ENCODE results near the gene RARB. TPM values are rescaled to one million over a fixed set of nuclear protein-coding genes. Genes with fewer than 3 reads are reported as not detected.

Gene RARB
- total and polyA plus RNA-seq, 9 of the 15 experiments (the other 6 are each of a cell fraction or from before 2014, with no cell fraction given) = 0.15 to 1.3 (median 0.27) TPM

DNA sequence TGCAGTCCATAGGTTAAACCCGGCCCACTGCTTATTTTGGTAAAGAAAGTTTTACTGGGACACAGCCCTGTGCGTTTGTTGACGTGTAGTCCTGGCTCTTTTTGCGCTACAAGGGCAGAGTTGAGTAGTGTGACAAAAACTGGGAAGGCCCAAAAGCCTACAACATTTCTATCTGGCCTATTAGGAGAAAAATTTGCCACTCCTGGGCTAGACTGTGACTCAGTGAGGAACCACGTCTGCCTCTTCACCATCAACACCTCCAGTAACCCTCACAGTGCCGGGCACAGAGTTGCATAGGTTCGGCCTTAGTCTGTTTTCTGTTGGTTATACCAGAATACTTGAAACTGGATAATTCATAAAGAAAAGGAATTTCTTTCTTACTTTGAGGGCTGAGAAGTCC, 126.3 kb downstream of the RARB start:
- intact Hi-C loops (cut with micrococcal nuclease) = no loop called here
- no peak overlapping the region for H2AFZ ChIP-seq (ENCODE audit: low read depth, low read length)
- BruUV-seq (replicated peaks) = no TSS peak
- FAIRE-seq = no peak
- no peak overlapping the region for H3K9ac ChIP-seq (ENCODE audit: insufficient read depth in 1 of 2, low read depth in 2 of 2, low read length in 2 of 2)
- H3K27me3 ChIP-seq (ENCODE audit: control insufficient read depth in 2 of 2, insufficient read depth in 2 of 2, low read length in 2 of 2) = no peaks in the 10 kb centered on the region; a peak in 1 of 5 replicates
- H3K27ac ChIP-seq (ENCODE audit: extremely low read depth, low read depth, low read length) = no peak overlapping the region
- in situ Hi-C loops (cut with MboI) = no loop called here
- H3K9me3 ChIP-seq (replicated peaks; ENCODE audit: control insufficient read depth, insufficient read depth, low read depth, low read length) = no peaks in the 10 kb centered on the region
- CTCF ChIA-PET (ENCODE audit: low intra/inter-chr PET ratio) = no interaction called here
- WGBS (ENCODE audit: insufficient coverage, low coverage, missing lambda C conversion rate) = under 1% methylated on average over 7 of the region's 7 CpGs
- no peaks in the 10 kb centered on the region for H3K79me2 ChIP-seq (ENCODE audit: control insufficient read depth, insufficient read depth, low read length)
- H3K36me3 ChIP-seq (ENCODE audit: control insufficient read depth, insufficient read depth, low read length) = no peaks in the 10 kb centered on the region
- no peaks in the 10 kb centered on the region for H3K9me1 ChIP-seq (ENCODE audit: control insufficient read depth, insufficient read depth, low read length)
- no peaks in the 10 kb centered on the region for H4K20me1 ChIP-seq (replicated peaks; ENCODE audit: control insufficient read depth, insufficient read depth, low read length)
- no peak for DNase-seq (ENCODE audit: extremely low read depth in 1 of 4, low spot score in 3 of 4)
- TF ChIP-seq DMBX1 (CRISPR knock-in tag; IDR thresholded peaks at IDR 0.05; ENCODE audit: borderline replicate concordance) (no peak), CHD4 (IDR thresholded peaks at IDR 0.05; ENCODE audit: insufficient read depth, insufficient replicate concordance, low read depth, low read length, poor library complexity, severe bottlenecking) (no peak), MTA1 (IDR thresholded peaks at IDR 0.05; ENCODE audit: borderline replicate concordance) (no peak), TAL1 (IDR thresholded peaks at IDR 0.05) (no peak), MEF2A (IDR thresholded peaks at IDR 0.05; ENCODE audit: control insufficient read depth, low read depth, low read length) (no peak), NFE2L1 (tag; IDR thresholded peaks at IDR 0.05; ENCODE audit: borderline replicate concordance, low read depth) (no peak), RAD21 (CRISPR knock-in tag; conservative IDR thresholded peaks at IDR 0.05 in 1 of 2, IDR thresholded peaks at IDR 0.05 in 1 of 2) (no peak), MIER1 (IDR thresholded peaks at IDR 0.05; ENCODE audit: low read depth) (no peak), KDM4B (IDR thresholded peaks at IDR 0.05; ENCODE audit: borderline replicate concordance in 2 of 2, low read depth in 1 of 2) (no peak), HDAC6 (IDR thresholded peaks at IDR 0.05; ENCODE audit: low read depth, low read length) (no peak)
- TF ChIP-seq, protein P1, sequence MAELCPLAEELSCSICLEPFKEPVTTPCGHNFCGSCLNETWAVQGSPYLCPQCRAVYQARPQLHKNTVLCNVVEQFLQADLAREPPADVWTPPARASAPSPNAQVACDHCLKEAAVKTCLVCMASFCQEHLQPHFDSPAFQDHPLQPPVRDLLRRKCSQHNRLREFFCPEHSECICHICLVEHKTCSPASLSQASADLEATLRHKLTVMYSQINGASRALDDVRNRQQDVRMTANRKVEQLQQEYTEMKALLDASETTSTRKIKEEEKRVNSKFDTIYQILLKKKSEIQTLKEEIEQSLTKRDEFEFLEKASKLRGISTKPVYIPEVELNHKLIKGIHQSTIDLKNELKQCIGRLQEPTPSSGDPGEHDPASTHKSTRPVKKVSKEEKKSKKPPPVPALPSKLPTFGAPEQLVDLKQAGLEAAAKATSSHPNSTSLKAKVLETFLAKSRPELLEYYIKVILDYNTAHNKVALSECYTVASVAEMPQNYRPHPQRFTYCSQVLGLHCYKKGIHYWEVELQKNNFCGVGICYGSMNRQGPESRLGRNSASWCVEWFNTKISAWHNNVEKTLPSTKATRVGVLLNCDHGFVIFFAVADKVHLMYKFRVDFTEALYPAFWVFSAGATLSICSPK (IDR thresholded peaks at IDR 0.05; ENCODE audit: borderline replicate concordance) = no peak
- TF ChIP-seq, protein P2, sequence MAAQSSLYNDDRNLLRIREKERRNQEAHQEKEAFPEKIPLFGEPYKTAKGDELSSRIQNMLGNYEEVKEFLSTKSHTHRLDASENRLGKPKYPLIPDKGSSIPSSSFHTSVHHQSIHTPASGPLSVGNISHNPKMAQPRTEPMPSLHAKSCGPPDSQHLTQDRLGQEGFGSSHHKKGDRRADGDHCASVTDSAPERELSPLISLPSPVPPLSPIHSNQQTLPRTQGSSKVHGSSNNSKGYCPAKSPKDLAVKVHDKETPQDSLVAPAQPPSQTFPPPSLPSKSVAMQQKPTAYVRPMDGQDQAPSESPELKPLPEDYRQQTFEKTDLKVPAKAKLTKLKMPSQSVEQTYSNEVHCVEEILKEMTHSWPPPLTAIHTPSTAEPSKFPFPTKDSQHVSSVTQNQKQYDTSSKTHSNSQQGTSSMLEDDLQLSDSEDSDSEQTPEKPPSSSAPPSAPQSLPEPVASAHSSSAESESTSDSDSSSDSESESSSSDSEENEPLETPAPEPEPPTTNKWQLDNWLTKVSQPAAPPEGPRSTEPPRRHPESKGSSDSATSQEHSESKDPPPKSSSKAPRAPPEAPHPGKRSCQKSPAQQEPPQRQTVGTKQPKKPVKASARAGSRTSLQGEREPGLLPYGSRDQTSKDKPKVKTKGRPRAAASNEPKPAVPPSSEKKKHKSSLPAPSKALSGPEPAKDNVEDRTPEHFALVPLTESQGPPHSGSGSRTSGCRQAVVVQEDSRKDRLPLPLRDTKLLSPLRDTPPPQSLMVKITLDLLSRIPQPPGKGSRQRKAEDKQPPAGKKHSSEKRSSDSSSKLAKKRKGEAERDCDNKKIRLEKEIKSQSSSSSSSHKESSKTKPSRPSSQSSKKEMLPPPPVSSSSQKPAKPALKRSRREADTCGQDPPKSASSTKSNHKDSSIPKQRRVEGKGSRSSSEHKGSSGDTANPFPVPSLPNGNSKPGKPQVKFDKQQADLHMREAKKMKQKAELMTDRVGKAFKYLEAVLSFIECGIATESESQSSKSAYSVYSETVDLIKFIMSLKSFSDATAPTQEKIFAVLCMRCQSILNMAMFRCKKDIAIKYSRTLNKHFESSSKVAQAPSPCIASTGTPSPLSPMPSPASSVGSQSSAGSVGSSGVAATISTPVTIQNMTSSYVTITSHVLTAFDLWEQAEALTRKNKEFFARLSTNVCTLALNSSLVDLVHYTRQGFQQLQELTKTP (IDR thresholded peaks at IDR 0.05; ENCODE audit: low read depth in 1 of 2, partially characterized antibody in 2 of 2) = no peak
- POLR2A ChIA-PET = interaction anchor here (0.6 kb wide), 1 partner anchor 100 kb away, joined by 5 read pairs; no protein-coding TSS in a partner anchor
- H3K4me3 ChIP-seq = no peak overlapping the region
- H3K4me1 ChIP-seq (replicated peaks in 1 of 2; ENCODE audit: control insufficient read depth in 2 of 2, insufficient read depth in 2 of 2, low read length in 2 of 2) = no peaks in the 10 kb centered on the region
- no peak overlapping the region for H3K4me2 ChIP-seq (ENCODE audit: insufficient read depth, low read length)
- ATAC-seq = no peak

All from K562 (cell line).